ENCODE data around the gene LCLAT1.

Gene LCLAT1

DNA sequence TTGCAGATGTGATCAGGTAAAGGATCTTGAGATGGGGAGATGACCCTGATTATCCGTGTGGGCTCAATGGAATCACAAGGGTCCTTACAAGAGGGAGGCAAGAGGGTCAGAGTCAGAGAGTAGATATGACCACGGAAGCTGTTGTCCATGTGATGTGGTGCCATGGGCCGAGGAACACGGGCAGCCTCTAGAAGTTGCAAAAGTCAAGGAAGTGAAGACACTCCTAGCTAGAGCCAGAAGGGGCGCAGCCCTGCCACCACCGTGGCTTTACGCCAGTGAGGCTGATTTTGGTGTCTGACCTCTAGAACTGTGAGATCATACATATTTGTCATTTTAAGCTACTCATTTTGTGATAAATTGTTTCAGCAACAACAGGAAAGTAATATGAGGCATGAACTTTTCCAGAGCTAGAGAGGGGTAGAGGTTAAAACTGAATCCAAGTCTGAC lies 245.8 kb downstream of the LCLAT1 start:
- DNase-seq (ENCODE audit: low read depth, low spot score) = no peak

All from activated CD4-positive, CD25-positive, alpha-beta regulatory T cell treated with anti-CD3 and anti-CD28 coated beads, Interleukin-2, amount 50 U/mL, for 16 hours (primary cell).